CD4-positive, alpha-beta T cell treated with Interleukin-4 for 1 hour (primary cell): ENCODE measurements around the gene GSK3A.
A peak's percentile ranks its signal among the peaks of the same experiment; 100 is the strongest.

Experiments
- DNase-seq, 2 donors: peaks; one replicate each; pipeline ENCODE4 v3.0.0-alpha.2; 2020 to 2022

Gene GSK3A

DNA sequence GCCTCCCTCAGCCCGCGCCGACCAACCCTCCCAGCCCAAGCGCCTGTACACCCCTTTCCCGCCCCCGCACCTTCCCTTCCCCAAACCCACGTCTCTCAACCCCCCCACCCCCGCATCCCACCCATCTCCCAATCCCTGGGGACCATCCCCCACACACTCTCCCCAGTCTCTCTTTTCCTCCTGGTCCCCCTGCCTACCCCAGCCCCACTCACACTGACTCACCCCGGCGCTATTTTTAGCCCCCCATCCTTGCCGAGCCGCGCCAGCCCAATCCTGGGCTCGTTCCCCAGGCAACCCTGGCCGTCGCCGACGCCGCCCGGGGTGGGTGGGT is 38.4 kb upstream of the GSK3A start:
- no peak for DNase-seq

DNA sequence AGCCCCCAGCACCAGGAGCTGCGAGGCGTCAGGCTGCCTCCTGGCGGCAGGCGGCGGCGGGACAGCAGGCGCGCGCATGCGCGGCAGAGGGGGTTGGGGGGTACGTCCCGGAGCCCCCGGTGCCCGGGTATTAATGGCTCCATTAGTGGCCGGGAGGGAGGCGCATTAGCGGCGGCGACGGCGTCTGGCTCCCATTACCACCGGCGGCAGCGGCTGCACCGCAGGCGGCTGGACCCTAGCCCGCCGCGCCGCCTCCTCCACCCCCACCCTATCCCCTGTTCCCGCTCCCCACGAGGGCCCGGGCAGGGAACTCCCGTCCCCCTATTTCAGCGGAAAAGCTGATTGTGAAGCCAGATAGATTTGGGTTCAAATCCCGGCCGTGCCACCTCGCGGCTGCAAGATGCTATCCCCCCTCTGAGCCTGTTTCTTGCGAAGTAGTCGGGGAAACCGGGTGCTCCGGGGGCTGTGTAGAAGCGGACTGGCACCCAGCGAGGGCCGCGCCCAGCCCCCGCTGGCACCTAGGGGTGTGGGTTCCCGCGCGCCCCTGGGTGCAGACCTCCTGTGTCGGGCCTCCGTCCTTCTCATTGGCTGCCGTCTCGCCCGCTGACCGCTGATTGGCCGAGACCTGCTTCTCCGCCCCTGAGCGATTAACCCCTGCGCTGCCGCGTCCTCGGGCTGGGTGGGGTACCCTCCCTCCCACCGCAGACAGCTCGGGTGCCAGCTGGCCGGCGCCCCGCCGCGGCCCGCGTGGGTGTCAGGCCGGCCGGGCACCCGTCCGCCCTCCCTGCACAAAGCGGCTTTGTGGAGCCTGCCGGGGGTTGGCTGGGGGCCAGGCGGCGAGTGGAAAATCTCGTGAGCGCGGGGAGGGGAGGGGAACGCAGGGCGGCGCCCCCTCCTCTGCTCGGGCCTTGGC is 37.8 kb upstream of the GSK3A start:
- DNase-seq: peak; percentile 90 to 91

- DNase-seq: no peak
These were observed 36.9 kb upstream of the GSK3A start for GRCh38 chr19:42279155-42279901.

DNA sequence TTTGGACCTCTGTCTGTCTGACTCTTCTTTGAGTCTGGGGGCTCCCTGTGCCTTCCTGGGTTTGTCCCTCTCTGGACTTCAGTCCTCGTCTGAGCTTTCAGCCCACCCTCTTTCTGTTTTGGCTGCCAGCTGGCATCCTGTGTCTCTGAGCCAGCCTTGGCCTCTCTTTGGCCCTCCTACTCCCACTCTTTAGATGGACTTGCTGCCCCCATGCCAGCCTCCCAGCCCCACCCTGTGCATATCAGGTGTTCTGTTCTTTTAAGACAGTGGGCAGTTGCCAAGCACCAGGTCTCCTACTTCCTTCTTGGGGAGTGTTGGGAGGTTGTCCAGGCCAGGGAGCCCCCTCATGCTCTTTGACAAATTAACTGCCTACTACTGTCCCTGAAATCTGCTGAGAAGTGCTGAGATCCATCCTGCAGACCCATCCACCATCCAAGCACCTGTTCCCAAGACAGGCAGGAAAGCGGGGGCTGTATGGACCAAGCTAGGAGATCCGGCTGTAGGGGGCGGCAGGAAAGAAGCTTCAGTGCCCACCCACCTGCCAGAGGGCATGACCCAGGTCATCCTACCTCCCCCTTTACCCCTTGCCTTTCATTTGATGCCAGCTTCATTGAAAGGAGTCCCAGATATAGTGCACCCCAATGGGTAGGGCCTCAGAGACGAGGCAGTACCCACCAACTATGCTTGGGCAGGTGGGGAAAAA is 36.2 kb upstream of the GSK3A start:
- no peak for DNase-seq

DNA sequence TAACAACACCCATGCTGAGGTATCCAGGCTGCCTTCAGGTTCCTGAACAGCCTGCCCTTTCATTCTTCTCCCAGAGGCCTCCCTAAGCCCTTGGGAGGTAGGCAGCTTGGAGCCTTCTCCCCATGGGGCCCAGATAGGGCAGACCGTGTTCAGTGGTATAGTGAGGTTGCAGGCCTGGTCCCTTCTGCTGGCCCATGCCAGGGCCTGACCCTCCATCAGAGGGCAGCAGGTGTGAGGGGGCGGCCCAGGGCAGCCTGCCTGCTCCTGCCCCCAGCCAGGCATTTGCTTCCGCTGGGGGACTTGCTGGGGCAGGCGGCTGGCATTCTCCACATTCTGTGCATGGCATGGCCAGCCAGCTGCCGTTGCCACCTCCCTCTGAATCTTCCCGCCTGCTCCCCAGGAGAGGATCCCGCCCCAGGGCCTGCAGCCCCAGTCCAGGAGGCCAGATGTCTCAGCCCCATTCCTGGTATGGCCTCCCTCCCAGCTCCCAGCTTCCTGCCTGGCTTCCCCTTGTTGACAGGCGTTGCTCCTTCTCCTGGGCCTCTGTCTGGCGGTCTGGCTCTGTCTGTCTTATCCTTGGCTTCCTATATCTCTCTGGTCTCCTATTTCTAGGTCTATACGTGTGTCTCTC is 35.5 kb upstream of the GSK3A start:
- no peak for DNase-seq

- DNase-seq: no peak
These were observed 34.4 kb upstream of the GSK3A start for GRCh38 chr19:42276821-42277220.

- no peak for DNase-seq
These were observed 33.9 kb upstream of the GSK3A start for GRCh38 chr19:42276284-42276683.

DNA sequence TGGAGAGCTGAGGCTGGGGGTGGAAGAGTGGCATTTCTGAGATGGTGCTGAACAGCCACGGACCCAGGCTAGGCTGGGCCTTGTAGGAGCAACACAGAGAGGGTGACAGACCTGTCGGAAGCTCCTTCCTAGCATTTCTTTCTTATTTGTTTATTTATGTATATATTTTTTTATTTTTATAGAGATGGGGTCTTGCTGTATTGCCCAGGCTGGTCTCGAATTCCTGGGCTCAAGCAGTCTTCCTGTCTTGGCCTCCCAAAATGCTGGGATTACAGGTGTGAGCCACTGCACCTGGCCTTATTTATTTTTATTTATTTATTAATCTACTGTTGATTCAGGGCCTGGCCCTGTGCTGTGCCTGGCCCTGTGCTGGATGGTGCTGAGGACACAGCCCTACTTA is 33.1 kb upstream of the GSK3A start:
- DNase-seq: no peak

- DNase-seq: no peak
These were observed 32.7 kb upstream of the GSK3A start for GRCh38 chr19:42275103-42275502.

DNA sequence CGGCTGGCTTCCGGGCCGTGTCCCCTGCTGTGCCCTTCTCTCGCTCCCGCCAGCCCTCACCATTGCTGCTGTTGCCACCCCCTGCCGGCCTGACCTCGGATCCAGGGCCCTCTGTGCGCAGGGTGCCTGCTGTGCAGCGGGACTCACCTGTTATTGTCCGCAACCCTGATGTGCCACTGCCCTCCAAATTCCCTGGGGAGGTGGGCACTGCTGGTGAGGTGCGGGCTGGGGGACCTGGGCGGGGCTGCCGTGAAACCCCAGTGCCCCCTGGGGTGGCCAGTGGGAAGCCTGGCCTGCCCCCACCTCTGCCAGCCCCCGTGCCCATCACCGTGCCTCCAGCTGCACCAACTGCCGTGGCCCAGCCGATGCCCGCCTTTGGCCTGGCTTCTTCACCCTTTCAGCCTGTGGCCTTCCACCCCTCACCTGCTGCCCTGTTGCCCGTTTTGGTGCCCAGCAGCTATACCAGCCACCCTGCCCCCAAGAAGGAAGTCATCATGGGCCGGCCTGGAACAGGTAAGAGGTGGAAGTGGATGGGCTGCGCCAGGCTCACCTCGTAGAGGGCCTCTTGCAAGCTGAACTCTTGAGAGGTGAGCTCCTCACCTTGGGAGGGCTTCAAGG is 31.8 kb upstream of the GSK3A start:
- DNase-seq: no peak

DNA sequence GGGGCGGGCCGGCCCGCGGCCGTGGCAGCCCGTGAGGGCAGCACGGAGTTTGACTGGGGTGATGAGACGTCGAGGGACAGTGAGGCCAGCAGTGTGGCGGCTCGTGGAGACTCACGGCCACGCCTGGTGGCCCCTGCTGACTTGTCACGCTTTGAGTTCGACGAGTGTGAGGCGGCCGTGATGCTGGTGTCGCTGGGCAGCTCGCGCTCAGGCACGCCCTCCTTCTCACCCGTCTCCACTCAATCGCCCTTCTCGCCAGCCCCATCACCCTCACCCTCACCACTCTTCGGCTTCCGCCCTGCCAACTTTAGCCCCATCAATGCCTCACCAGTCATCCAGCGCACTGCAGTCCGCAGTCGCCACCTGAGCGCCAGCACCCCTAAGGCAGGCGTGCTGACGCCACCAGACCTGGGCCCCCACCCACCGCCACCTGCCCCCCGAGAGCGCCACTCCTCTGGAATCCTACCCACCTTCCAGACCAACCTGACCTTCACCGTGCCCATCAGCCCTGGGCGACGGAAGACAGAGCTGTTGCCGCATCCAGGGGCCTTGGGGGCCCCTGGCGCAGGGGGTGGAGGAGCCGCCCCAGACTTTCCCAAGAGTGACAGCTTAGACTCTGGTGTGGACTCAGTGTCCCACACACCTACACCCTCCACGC is 31.1 kb upstream of the GSK3A start:
- no peak for DNase-seq

DNA sequence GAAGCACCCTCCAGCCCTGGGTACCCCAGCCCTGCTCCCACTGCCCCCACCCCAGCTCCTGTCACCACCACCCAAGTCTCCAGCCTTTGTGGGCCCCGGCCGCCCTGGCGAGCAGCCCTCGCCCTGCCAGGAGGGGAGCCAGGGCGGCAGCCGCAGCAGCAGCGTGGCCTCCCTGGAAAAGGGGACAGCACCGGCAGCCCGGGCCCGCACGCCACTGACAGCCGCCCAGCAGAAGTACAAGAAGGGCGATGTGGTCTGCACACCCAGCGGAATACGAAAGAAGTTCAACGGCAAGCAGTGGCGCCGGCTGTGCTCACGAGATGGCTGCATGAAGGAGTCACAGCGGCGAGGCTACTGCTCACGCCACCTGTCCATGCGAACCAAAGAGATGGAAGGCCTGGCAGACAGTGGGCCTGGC is 30.6 kb upstream of the GSK3A start:
- DNase-seq: no peak

- no peak for DNase-seq
These were observed 30.1 kb upstream of the GSK3A start for GRCh38 chr19:42272535-42272897.

GRCh38 chr19:42271861-42272534 is 29.6 kb upstream of the GSK3A start:
- no peak for DNase-seq

- DNase-seq: no peak
These were observed 28.6 kb upstream of the GSK3A start for GRCh38 chr19:42271045-42271419.

- DNase-seq: peak; percentile 85 to 87
These were observed 28.1 kb upstream of the GSK3A start for GRCh38 chr19:42270346-42271044.

DNA sequence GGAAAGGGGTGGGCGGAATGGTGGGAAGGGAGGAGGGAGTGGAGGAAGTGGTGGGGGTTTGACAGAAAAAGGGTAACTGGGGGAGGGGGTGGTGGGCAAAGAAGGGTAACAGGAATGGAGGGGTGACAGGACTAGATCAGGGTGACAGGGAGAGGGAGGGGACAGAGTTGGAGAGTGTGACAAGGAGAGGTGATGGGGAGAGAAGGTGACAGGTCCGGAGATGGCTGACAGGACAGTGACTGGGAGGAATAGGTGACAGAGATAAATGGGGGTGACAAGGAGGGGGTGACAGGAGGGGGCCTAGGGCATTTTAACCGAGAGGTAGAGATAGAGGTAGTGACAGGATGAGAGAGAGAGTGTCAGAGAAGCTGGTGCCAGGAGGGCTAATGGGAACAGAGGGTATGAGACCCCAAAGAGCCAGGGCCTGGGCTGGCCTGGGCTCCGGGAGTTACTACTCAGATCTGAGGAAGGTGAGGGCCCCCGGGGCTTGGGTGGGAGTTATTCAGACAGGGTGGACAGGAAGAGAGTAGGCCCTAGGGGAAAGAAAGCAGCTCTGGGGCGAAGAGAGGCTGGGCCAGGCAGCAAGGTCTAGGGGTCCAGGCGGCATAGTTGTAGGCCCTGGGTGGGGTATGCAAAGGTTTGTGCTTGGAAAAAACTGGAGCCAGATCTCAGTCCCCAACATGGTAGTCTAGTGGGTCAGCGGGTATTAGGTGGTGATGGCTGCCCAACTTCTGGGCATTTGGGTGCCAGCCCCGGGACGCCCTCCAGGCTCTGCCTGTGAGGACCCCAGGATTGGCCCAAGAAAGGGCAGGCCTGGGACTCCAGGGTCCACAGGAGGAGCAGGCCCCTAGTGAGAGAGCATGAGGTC is 27.3 kb upstream of the GSK3A start:
- DNase-seq: no peak

DNA sequence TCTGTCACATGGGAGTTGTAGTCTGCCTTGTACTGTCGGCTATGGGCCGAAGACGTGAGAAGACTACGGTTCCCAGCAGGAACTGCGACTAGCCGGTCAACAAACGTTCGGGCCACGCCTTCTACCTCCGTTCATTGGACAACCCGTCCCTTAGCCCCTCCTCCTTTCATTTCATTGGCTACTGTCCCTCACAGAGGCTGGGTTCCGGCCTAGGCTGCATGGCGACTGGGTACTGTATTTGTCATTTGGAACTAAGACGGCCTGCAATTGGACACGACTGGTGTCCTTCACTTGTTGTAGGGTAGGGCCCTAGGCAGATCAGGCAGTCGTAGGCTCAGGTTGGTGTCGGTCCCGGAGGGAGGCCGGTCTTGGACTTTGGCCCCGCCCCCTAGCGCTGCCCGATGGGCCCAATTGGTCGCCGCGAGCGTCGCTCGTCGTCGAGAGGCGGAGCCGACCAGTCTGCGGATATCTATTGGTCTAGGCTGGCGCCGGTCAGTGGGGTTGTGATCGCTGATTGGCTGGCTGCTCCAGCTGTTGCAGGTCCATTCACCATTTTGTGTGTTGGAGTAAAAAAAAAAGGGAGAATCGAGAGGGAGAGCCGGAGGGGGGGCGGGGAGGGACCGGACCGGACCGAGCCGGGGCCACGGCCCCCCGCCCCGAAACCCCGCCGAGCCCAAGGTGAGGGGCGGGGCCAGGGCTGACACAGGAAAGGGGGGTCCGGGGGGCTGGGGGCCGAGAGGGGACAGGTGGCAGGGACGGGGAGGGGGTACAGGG is 26.5 kb upstream of the GSK3A start, which contains the start of gene CIC:
Gene CIC, plus strand, starts transcription at position 549 of the 774 bp plus-strand sequence. CDS start 2,532 bp downstream, outside the sequence.
- DNase-seq: peak; percentile 100

- DNase-seq: peak; percentile 100
These were observed 25.8 kb upstream of the GSK3A start for GRCh38 chr19:42268142-42268703.
